Measurements from ENCODE around the gene CRYBG1.
"Not testable (repeated sequence)": the region's sequence is repeated elsewhere in the genome, so short reads cannot be mapped to it uniquely, and the experiment has no call there.

CRYBG1 gene

DNA sequence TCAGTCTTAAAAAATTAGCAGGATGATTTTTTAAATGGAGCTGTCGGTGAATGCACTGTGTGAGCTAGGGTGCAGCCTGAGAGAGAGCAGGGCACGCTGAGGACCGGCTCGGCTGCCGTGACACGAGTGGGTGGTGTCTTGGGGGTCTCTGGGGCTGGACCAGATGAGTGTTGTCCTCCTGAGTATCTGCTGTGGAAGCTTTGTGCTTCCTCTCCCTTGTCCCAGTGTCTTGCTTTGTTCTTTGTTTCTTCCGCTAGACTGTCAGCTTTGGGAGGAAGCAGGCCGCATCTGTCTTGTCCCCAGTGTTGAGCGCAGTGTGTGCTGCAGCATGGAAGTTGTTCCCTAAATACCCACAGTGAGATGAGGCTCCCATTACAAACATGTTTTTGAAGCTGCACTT, 179.4 kb downstream of the CRYBG1 start:
- no peak for DNase-seq (ENCODE audit: low read depth)
- no peak overlapping the region for H3K4me3 ChIP-seq (ENCODE audit: low read depth, low read length)
- TF ChIP-seq, protein P1, sequence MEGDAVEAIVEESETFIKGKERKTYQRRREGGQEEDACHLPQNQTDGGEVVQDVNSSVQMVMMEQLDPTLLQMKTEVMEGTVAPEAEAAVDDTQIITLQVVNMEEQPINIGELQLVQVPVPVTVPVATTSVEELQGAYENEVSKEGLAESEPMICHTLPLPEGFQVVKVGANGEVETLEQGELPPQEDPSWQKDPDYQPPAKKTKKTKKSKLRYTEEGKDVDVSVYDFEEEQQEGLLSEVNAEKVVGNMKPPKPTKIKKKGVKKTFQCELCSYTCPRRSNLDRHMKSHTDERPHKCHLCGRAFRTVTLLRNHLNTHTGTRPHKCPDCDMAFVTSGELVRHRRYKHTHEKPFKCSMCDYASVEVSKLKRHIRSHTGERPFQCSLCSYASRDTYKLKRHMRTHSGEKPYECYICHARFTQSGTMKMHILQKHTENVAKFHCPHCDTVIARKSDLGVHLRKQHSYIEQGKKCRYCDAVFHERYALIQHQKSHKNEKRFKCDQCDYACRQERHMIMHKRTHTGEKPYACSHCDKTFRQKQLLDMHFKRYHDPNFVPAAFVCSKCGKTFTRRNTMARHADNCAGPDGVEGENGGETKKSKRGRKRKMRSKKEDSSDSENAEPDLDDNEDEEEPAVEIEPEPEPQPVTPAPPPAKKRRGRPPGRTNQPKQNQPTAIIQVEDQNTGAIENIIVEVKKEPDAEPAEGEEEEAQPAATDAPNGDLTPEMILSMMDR (conservative IDR thresholded peaks at IDR 0.05; ENCODE audit: low read depth, low read length) = no peak

DNA sequence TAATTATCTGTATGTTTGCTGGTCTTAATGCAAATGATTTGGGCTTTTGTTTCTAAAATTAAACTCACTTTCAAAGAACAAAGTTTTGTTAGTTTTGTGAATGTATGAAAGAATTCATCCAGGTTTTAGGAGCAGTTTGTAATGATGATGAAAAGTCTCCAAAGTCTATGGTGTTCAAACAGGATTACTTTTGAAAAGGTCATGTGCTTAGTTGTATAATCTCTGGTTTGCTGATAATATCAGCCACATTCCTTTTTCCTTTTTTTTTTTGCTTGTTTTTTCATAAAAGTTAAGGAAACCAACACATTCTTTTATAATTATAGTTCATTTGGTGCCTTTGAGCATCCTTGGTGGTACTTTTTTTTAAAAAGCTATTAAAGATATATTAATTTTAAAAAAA, 179.9 kb downstream of the CRYBG1 start:
- DNase-seq (ENCODE audit: low read depth) = no peak
- TF ChIP-seq, protein P1 (conservative IDR thresholded peaks at IDR 0.05; ENCODE audit: low read depth, low read length) = no peak
- no peak overlapping the region for H3K4me3 ChIP-seq (ENCODE audit: low read depth, low read length)

DNA sequence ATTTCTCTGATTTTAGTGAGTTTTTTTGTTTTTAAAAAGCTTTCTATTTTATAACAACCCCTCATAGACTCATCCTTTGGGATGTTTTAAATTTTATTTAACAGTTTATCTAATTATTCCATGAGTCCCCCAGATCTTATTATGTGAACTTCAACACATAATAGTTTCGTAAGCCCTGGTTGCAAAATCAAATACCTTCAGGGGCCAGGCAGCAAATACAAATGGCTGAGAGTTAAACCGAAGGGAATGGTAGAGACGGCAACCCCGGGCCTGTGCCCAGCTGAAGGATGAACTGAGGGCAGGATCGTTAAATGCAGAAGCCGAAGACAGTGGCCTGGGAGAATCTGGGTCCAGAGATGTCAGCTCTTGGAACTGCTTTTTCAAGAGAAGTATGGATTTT, 180.4 kb downstream of the CRYBG1 start:
- no peak overlapping the region for H3K4me3 ChIP-seq (ENCODE audit: low read depth, low read length)
- TF ChIP-seq, protein P1 (conservative IDR thresholded peaks at IDR 0.05; ENCODE audit: low read depth, low read length) = no peak
- peak; percentile 54 for DNase-seq (ENCODE audit: low read depth)

DNA sequence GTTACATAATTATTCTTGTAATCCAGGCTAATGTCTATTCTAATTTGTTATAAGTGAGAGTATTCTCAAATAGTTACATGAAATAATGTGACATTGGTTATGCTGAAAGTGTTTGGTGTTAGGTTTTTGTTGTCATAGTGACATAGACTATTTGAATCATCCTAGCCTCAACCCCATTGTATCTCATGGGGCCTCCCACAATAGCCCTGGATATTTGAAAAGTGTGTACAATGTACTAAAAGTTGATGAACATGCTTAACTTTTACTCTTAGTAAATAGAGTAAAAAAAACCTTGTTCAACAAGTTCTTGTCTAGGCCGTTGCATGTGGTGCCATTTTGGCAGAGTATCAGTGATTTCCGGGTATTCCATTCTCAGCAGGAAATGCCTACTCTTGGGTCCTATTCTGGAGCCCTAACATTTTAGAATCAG, 185.8 kb downstream of the CRYBG1 start:
- no peak overlapping the region for H3K4me3 ChIP-seq (ENCODE audit: low read depth, low read length)
- peak; percentile 48 for DNase-seq (ENCODE audit: low read depth)

DNA sequence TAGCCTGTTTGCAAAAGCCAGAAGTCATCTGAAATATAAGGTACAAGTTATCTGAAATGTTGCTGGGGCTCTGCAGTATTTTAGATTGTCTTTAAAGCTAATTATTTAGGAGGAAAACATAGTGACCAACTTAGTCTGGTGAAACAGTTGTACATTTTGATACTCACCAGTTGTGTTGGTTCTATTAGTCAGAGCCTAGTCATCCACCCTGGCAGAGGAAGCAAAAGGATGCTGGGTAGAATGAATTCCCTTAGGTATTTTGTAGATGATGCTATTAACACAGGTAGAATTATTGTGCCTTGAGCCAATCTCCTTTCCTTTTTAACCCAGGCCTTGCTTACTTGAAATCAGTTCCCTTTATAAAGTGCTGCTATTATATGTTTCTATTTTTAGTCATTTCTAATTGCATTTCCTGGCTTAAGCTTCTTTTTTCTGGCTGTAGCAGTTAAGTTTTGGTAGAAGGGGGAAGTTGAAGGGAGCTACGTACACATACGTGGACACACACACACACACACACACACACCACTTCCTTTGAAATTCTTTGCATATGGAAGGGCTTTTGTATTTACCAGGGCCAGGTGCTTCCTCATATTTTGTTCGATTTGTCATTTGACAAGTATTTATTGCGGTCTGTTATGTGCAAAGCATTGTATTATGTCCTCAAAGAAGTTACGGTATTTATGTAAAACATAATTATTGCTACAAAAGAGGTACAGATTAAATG, 186.3 kb downstream of the CRYBG1 start:
- peak; percentile 75 for DNase-seq (ENCODE audit: low read depth)
- H3K4me3 ChIP-seq (ENCODE audit: low read depth, low read length) = no peak overlapping the region
- TF ChIP-seq, protein P1 (conservative IDR thresholded peaks at IDR 0.05; ENCODE audit: low read depth, low read length) = no peak

More for the DNA sequence above, 185.8 kb downstream of the CRYBG1 start:
- TF ChIP-seq, protein P1 (conservative IDR thresholded peaks at IDR 0.05; ENCODE audit: low read depth, low read length) = no peak

DNA sequence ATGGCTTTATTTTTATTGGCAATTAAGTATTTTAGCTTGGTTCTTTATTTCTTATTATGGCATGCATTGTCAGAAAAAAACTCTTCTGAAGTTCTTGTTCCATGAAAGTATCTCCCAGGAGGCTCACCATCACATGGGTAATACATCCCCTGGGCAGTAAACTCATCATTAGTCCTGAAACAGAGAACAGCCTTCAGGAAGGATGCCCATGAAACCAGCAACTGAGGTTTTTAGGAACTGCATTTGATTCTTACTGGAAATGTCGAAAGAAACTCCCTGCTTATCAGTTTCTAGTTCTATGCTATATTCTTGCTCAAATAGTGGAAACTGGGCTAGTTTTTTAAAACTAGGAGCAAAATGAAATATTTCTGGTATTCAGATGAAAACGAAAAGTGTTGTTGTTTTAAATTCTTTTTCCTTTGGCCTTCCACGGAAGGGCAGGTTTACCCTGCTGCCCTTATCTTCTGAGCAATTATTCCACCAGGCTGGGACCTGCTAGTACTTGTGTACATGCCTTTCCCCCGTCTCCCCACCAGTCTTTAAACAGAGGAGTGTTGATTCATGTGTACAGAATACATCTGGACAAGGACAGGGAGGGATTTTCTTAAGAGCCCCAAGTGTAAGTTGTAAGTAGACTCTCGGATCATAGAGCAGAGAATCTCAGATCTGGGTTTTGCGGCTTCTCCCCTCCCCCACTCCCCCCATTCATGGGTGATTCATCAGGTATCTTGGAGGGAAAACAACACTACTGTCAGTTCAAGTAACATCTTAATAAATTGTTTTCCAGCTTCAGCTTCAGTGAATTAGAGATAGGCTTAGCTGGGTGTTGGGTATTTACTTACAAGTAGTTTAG, 187.3 kb downstream of the CRYBG1 start:
- peak; percentile 84 for DNase-seq (ENCODE audit: low read depth)
- TF ChIP-seq, protein P1 (conservative IDR thresholded peaks at IDR 0.05; ENCODE audit: low read depth, low read length) = peak; percentile 12

DNA sequence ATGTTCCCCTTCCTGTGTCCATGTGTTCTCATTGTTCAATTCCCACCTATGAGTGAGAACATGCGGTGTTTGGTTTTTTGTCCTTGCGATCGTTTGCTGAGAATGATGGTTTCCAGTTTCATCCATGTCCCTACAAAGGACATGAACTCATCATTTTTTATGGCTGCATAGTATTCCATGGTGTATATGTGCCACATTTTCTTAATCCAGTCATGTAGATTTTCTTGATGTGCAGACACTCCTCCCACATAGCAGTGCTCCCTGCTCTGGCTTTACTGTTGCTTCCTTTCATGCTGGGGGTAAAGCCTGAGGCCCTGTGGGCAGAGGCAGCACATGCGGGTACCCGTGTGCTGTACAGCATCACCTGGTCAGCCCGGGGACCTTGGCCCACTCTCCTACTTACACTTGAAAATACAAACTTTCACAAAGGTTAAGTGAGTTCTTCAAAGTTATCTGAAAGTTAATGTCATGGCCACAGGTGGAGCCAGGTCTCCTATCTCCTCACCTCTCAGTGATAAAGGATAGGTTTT, 188.5 kb downstream of the CRYBG1 start:
- DNase-seq (ENCODE audit: low read depth) = not testable (repeated sequence)

More for the DNA sequence above, 187.3 kb downstream of the CRYBG1 start:
- no peak overlapping the region for H3K4me3 ChIP-seq (ENCODE audit: low read depth, low read length)

More for the DNA sequence above, 188.5 kb downstream of the CRYBG1 start:
- not testable (repeated sequence) for H3K4me3 ChIP-seq (ENCODE audit: low read depth, low read length)
